PFSK-1 (cell line): ENCODE measurements around the gene CDT1.

Experiments used
- FOXP2 ChIP-seq: optimal IDR thresholded peaks from 2 replicates; pipeline ENCODE3; 2011; ENCODE audit warnings: borderline replicate concordance, control low read depth, inconsistent platforms; ENCODE audit not compliant: insufficient read depth; ENCODE audit errors: extremely low read length, extremely low read depth
- POLR2AphosphoS5 ChIP-seq: IDR thresholded peaks from 2 replicates; pipeline ENCODE4 v1.6.1; 2012; ENCODE audit warnings: low read depth, mild to moderate bottlenecking, control low read depth, low read length, moderate library complexity
- SIN3A ChIP-seq: IDR thresholded peaks from 2 replicates; pipeline ENCODE4 v1.6.1; 2012; ENCODE audit warnings: mild to moderate bottlenecking, low read length, moderate library complexity, borderline replicate concordance; ENCODE audit not compliant: insufficient read depth
- TAF1 ChIP-seq: IDR thresholded peaks from 2 replicates; pipeline ENCODE4 v1.6.1; 2012; ENCODE audit warnings: low read length, control low read depth, borderline replicate concordance; ENCODE audit not compliant: insufficient read depth
- TF ChIP-seq, protein P1 (sequence below), 2 experiments: IDR thresholded peaks; 2 replicates each; pipeline versions ENCODE4 v1.6.1 to v1.8.0; 2011 to 2012; ENCODE audit warnings: low read depth in 2 of 2, low read length in 2 of 2, control low read depth in 1 of 2, inconsistent platforms in 1 of 2, mild to moderate bottlenecking in 1 of 2, moderate library complexity in 1 of 2; ENCODE audit not compliant: insufficient read depth in 1 of 2

Gene CDT1

DNA sequence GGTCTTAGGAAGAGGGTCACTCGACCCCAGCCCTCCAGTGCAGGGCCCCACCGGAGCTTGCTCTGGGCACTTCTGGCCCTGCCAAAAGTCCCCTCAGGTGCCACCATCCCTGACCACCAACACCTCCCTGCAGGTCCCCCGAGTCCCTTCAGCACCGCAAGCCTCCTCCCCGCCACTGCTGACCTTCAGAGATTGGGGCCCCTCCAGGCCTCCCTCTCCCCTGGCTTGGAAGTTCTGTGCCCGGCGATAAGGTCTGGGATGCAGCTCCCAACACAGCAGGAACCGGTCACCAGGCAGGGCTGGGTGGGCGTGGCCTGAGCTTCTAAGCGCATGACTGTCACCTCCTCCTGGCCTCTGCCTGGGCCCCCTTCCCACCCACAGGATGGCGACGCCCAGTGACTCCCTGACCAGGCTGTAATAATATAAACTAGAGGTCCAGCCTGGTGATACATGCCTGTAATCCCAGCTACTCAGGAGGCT, 29.7 kb upstream of the CDT1 start:
- TF ChIP-seq POLR2AphosphoS5 (no peak), SIN3A (no peak), FOXP2 (no peak)

DNA sequence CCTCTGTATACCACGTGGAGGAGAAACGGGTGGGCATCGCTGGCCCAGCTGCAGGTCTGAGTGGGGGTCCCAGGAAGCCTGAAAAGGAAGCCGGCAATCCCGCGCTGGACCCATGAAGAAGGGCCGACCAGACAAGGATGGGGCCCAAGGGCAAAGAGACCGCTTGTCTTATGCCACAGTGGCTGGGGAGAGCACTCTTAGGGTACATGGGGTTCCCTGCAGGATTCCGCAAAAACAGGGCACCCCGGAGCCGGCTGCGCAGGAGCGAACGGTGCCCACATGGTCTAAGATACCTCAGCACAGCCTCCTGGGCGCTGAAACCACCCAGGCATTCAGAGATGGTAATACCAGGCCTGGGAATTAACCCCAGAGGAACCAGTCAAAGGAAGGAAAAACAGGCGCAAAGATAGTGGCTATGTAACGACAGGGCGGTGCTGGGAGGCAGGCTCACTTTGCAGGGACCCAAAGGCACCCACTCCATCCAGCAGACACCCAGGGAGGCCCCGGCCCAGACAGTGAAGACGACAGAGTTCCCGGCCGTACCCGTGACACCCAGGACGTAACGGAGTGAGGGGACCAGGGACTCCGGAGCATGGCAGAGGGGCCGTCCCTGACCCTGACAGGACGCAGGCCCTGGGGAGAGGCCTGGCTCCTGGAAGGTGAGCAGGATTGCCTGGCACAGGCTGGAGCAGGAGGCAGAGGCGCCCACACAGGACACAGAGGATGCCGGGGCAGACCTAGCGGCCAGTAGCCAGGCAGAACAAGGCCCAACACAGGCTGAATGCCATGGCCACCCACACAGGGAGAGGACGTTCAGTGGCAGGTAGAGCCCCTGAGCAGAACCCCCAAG, 28.8 kb upstream of the CDT1 start:
- TF ChIP-seq SIN3A (no peak), TAF1 (no peak), FOXP2 (no peak)

DNA sequence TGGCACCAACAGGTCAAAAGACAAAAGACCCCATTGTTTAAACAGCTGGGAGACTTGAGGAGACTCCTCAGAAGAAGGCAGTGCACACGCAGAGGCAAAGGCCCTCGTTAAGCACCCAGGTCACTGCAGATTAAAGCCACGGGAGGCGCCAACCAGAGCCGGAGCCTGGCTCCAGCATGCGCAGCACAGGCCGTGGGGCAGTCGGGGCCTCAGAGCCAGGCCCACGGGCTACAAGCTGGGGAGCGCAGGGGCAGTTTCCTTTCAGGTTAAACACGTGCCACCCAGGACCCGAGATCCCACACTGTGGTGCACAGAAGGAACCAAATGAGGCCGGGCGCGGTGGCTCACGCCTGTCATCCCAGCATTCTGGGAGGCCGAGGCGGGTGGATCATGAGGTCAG, 27.8 kb upstream of the CDT1 start:
- TF ChIP-seq, protein P1, sequence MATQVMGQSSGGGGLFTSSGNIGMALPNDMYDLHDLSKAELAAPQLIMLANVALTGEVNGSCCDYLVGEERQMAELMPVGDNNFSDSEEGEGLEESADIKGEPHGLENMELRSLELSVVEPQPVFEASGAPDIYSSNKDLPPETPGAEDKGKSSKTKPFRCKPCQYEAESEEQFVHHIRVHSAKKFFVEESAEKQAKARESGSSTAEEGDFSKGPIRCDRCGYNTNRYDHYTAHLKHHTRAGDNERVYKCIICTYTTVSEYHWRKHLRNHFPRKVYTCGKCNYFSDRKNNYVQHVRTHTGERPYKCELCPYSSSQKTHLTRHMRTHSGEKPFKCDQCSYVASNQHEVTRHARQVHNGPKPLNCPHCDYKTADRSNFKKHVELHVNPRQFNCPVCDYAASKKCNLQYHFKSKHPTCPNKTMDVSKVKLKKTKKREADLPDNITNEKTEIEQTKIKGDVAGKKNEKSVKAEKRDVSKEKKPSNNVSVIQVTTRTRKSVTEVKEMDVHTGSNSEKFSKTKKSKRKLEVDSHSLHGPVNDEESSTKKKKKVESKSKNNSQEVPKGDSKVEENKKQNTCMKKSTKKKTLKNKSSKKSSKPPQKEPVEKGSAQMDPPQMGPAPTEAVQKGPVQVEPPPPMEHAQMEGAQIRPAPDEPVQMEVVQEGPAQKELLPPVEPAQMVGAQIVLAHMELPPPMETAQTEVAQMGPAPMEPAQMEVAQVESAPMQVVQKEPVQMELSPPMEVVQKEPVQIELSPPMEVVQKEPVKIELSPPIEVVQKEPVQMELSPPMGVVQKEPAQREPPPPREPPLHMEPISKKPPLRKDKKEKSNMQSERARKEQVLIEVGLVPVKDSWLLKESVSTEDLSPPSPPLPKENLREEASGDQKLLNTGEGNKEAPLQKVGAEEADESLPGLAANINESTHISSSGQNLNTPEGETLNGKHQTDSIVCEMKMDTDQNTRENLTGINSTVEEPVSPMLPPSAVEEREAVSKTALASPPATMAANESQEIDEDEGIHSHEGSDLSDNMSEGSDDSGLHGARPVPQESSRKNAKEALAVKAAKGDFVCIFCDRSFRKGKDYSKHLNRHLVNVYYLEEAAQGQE (IDR thresholded peaks at IDR 0.05; ENCODE audit: insufficient read depth in 1 of 2, low read depth in 2 of 2, low read length in 2 of 2), result no peak
- TF ChIP-seq FOXP2 (no peak), TAF1 (no peak), POLR2AphosphoS5 (no peak), SIN3A (no peak)

DNA sequence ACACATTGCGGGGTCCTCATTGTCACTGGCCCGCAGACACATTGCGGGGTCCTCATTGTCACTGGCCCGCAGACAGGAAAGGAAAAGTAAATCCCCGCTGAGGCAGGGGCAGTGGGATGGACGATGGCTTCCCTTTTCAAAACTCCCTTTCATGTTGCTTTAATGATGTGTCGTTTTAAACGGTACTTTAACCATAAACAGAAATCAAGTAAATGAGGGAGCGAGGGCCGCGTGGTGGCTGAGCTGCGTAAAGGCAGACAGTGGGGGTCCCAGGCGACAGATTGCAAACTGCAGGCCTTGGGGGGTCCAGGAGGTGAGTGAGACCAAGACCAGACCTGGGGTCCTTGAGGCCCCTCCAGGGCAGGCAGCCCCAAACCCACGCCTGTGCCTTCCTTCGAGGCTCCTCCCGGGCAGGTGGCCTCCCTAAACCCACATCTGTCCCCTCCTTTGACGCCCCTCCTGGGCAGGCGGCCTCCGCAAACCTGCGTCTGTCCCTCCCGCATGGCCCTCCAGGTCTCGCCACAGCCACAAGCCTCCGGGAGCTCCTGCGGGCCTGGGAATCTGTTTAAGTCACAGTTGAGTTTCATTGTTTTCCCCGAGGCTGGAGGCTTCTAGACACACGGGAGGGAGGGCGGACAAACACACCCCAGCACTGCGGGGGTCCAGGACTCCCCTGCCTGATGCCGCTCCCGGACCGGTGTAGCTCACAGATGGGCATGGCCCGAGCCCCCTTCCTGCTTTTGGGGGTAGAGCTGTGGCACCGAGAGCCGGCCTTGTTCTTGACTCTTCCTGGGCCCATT, 25.9 kb upstream of the CDT1 start:
- TF ChIP-seq TAF1 (no peak), SIN3A (no peak), POLR2AphosphoS5 (no peak), FOXP2 (no peak)
- TF ChIP-seq, protein P1 (IDR thresholded peaks at IDR 0.05; ENCODE audit: insufficient read depth in 1 of 2, low read depth in 2 of 2, low read length in 2 of 2), result no peak

DNA sequence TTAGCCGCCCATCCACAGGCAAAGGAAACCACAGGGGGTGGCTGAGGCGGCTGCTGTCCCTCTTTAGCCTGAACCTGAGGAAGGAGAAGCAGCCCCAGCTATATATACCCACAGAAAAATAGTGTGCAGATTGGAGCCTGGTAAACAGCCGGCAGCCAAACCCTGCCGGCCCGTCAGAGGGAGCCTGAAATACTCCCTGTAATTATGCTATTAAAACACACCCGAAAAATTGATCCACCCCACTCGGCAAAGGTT, 25.4 kb upstream of the CDT1 start:
- no peak for TF ChIP-seq TAF1
- no peak for TF ChIP-seq FOXP2
- TF ChIP-seq, protein P1 (IDR thresholded peaks at IDR 0.05; ENCODE audit: insufficient read depth in 1 of 2, low read depth in 2 of 2, low read length in 2 of 2), result no peak
- no peak for TF ChIP-seq SIN3A
- TF ChIP-seq POLR2AphosphoS5, result no peak

DNA sequence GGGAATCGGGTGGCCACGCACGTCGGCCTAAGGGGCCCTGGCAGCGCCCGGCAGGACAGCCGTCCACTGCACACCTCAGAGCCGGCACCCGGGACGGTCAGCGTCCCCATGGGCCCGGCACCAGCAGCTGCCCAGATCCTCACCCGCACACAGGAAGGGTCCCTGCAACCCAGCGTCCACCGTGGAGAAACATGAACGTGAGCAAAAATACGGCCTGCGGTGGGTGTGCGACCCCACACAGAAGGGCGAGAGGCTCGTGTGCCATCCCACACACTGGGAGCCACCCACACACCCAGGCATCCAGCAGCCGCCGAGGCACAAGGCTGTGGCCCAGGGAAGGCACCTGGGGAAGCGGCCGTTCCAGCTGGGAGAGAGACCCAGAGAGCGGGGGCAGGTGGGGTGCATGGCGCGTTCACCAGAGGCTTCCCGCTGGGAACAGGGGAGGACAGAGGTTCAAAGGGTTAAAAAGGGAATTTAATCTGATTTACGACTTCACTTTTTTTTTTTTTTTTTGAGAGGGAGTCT, 25.0 kb upstream of the CDT1 start:
- TF ChIP-seq TAF1, result no peak
- no peak for TF ChIP-seq FOXP2
- no peak for TF ChIP-seq SIN3A
- no peak for TF ChIP-seq POLR2AphosphoS5
- TF ChIP-seq, protein P1 (IDR thresholded peaks at IDR 0.05; ENCODE audit: insufficient read depth in 1 of 2, low read depth in 2 of 2, low read length in 2 of 2), result no peak
